ENCODE data around the gene ADAMTS3.

ADAMTS3 gene

GRCh38 chr4:72505314-72505744 is 63.7 kb downstream of the ADAMTS3 start:
- peak; percentile 90 for TF ChIP-seq CTCF (conservative IDR thresholded peaks at IDR 0.05; ENCODE audit: low read length)
- H3K4me3 ChIP-seq (ENCODE audit: low read length), result no peak overlapping the region
- DNase-seq (ENCODE audit: low read depth), result peak; percentile 66

- H3K4me3 ChIP-seq (ENCODE audit: low read length), result no peak overlapping the region
- TF ChIP-seq CTCF (conservative IDR thresholded peaks at IDR 0.05; ENCODE audit: low read length), result no peak
- no peak for DNase-seq (ENCODE audit: low read depth)
Observed at GRCh38 chr4:72500214-72500613, 68.8 kb downstream of the ADAMTS3 start.

GRCh38 chr4:72496119-72496518 is 72.9 kb downstream of the ADAMTS3 start:
- TF ChIP-seq CTCF (conservative IDR thresholded peaks at IDR 0.05; ENCODE audit: low read length), result peak; percentile 46
- DNase-seq (ENCODE audit: low read depth), result peak; percentile 9
- H3K4me3 ChIP-seq (ENCODE audit: low read length), result no peak overlapping the region

- no peak for TF ChIP-seq CTCF (conservative IDR thresholded peaks at IDR 0.05; ENCODE audit: low read length)
- DNase-seq (ENCODE audit: low read depth), result no peak
- H3K4me3 ChIP-seq (ENCODE audit: low read length), result no peak overlapping the region
Observed at GRCh38 chr4:72494156-72494555, 74.9 kb downstream of the ADAMTS3 start.

GRCh38 chr4:72489267-72489666 is 79.8 kb downstream of the ADAMTS3 start:
- no peak overlapping the region for H3K4me3 ChIP-seq (ENCODE audit: low read length)
- no peak for TF ChIP-seq CTCF (conservative IDR thresholded peaks at IDR 0.05; ENCODE audit: low read length)
- peak; percentile 54 for DNase-seq (ENCODE audit: low read depth)

GRCh38 chr4:72486991-72487390 is 82.0 kb downstream of the ADAMTS3 start:
- no peak for TF ChIP-seq CTCF (conservative IDR thresholded peaks at IDR 0.05; ENCODE audit: low read length)
- no peak for DNase-seq (ENCODE audit: low read depth)
- no peak overlapping the region for H3K4me3 ChIP-seq (ENCODE audit: low read length)

- TF ChIP-seq CTCF (conservative IDR thresholded peaks at IDR 0.05; ENCODE audit: low read length), result no peak
- DNase-seq (ENCODE audit: low read depth), result no peak
- no peak overlapping the region for H3K4me3 ChIP-seq (ENCODE audit: low read length)
Observed at GRCh38 chr4:72484981-72485380, 84.0 kb downstream of the ADAMTS3 start.
